IPS DF 19.7 (cell line): ENCODE measurements around the gene NXNL1.

Source experiments
- DNase-seq: peaks from one replicate; pipeline ENCODE4 v3.0.0-alpha.2; 2013; ENCODE audit warnings: low read depth, low spot score

Gene NXNL1

DNA sequence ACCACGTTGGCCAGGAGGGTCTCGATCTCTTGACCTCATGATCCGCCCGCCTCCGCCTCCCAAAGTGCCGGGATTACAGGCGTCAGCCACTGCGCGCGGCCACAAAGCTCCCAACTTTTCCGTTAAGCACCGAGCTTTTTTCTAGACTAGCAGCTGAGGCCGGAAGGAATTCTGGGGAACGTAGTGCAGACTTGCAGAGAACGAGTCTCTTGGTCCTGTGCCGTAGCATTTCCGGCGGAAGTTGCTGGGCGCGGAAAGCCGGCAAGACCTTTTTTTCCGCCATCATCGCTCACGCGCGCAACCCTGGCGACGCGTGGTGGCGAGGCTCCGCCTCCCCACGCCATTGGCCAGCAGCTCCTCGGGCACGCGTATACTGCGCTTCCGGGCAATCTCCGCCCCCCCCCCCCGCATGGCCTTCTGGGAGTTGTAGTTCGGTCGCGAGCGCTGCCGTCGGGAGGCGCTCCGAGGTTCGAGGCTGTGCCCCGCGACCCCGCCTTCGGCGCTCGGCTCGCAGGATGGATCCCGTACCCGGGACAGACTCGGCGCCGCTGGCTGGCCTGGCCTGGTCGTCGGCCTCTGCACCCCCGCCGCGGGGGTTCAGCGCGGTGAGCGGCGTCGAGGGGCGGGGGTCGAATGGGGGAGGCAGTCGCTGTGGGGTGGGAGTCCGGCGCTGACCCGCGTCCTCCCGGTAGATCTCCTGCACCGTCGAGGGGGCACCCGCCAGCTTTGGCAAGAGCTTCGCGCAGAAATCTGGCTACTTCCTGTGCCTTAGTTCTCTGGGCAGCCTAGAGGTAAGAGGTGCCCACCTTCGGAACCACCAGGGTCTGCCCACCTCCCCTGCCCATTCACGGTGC lies 40.9 kb downstream of the NXNL1 start, which contains the start of gene MVB12A:
MVB12A (plus strand) TSS at position 427 of the 854 bp plus-strand sequence; CDS start at position 516, 89 bp downstream.
- DNase-seq = peak; percentile 100

DNA sequence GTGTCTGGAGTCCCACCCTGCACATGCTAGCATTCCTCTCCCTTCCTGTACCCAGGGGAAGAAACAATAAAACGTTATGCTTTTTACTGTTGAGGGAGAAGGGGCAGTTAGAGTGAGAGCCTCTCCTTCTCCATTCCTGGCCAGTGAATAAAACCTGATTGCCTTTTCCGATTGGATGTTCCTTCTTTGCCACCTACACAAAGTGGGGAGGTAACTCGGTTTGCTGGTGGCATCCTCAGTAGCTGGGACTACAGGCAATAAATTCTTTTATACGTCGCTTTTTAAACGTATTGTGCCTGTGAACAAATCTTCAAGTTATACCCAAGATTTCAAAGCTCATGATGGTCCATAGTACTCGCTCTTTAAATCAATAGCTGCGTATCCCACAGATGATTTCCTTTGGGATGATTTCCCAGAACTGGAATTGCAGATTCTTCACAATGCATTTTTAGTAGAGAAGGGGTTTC lies 41.5 kb downstream of the NXNL1 start:
- DNase-seq = no peak

DNA sequence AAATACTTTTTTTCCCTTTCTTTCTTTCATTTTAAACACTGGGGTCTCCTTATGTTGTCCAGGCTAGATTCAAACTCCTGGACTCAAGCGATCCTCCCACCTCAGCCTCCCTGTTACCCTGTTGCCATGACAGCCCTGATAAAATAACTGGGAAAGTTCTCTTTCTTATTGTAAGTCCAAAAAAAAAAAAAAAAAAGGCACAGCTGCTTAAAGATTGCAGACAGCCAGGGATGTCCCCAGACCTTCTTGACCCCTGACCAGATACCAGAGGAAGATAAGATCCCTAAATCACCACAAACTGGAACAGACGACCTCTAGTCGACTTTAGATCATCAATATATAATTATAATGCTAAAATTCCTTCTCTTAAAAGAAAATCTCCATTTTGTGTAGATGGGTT lies 42.0 kb downstream of the NXNL1 start:
- no peak for DNase-seq

DNA sequence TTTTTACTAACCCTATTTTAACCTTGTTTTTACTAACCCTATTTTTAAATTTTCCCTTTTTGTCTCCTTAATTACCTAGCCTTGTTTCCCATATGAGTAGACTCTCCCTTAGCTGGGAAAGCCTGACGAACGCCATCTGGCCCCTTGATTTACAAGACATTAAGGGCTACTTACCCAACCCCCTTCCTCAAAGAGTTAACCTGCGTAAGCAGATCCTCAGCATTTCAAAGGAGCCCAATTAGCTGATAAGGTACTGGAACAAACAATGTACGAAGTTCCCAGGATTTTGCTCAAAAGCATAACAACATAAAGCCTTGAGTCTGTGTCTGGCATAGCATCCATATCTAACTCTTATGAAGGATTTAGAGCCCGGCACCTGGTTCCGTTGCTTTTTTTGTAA lies 45.6 kb downstream of the NXNL1 start:
- DNase-seq = no peak

DNA sequence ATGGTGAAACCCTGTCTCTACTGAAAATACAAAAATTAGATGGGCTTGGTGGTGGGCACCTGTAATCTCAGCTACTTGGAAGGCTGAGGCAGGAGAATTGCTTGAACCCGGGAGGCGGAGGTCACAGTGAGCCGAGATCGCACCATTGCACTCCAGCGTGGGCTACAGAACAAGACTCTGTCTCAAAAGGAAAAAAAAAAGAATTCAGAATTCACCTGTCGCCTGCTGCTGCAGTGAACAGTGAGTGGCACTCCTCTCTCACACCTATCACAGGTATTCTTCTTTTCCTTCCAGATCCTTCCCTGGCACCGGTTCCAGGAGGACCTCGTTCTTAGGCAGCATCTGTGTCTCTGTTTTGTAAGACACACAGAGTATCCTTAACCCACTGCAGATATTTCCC lies 46.6 kb downstream of the NXNL1 start:
- no peak for DNase-seq

DNA sequence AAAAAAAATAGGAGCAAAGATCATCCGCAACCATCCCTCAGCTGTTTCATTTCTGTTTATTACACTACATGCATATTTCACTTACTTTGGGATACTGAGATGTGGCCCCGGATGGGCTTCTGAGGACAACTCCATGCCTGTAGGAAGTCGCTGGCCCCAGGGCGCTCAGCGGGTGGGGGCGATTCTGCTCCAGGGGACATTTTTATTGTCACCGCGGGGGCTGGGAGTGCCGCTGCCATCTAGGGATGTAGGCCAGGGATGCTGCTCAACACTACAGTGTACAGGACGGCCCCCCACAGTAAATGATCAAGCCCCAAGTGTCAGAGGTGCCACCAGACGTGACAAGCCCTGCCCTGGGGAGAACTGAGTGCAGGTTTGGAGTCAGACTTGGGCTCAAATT lies 48.9 kb downstream of the NXNL1 start:
- DNase-seq = no peak

DNA sequence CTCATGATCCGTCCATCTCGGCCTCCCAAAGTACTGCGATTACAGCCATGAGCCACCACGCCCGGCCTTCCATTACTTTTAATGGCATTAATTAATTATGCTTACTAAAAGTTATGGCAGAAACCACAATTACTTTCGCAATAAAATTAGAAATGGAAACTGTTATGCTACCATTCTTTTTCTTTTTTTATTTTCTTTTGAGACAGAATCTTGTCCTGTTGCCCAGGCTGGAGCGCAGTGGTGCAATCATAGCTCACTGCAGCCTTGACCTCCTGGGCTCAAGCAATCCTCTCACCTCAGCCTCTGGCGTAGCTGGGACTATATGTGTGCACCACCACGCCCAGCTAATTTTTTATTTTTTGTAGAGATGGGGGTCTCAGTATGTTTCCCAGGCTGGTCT lies 50.7 kb downstream of the NXNL1 start:
- no peak for DNase-seq

DNA sequence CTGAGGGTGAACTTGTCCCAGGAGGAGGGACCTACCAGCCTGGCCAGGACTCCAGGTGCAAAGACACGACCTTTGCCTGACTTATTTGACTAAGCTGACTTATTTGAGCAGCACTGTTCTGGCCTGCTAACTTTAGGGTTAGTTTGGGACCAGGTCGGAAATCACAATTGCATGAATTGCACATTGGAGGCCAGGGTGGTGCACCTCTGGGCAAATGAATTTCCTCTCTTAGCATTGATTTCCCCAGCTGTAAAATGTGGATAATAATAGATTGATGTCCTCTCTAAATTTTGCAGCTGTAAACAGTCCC lies 53.9 kb downstream of the NXNL1 start:
- no peak for DNase-seq

DNA sequence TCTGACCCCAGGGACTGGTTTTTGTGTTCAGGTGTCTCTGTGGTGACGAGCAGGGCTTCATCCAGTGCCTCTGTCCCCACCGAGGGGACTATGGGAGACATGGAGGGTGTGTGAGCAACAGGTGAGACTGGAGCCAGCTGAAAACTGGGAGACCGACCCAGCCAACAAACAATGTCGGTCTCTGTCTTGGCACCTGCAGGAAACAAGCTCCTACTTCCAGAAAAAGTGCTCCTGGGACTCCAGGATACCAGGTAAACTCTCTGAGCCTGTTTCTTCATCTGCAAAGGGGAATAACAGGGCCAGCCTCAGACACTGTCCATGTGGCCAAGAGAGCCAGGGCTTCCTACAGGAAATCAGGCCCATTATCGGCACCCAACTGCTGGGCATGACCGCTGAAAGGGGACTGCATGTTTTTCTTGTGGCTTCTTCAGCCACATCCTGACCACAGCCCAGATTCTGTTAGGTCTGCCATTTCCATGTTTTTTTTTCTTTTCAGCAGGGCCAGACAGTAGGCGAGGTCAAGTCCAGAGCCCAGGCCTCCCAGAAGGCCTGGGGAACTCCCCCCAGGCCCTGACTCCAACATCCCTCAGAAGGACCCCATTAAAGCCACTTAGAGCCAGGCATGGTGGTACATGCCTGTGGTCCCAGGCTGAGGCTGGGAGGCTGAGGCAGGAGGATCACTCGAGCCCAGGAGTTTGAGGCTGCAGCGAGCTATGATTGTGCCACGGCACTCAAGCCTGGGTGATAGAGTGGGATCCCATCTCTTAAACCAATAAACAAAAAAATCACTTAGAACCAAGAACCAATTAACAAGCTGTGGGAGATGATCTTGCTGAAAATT lies 54.5 kb downstream of the NXNL1 start:
- no peak for DNase-seq
